Measurements from ENCODE around the gene DNPH1.

The DNPH1 gene

GRCh38 chr6:43181621-43181941 lies 47.7 kb downstream of the DNPH1 start:
- no peak for DNase-seq (ENCODE audit: low read depth)

GRCh38 chr6:43180985-43181384 lies 48.3 kb downstream of the DNPH1 start:
- DNase-seq (ENCODE audit: low read depth): no peak

GRCh38 chr6:43180058-43180457 lies 49.2 kb downstream of the DNPH1 start:
- DNase-seq (ENCODE audit: low read depth): no peak

GRCh38 chr6:43178951-43179830 lies 50.1 kb downstream of the DNPH1 start:
- DNase-seq (ENCODE audit: low read depth): no peak

- DNase-seq (ENCODE audit: low read depth): no peak
Measured at GRCh38 chr6:43178150-43178549, 51.1 kb downstream of the DNPH1 start.

GRCh38 chr6:43176423-43176786 lies 52.9 kb downstream of the DNPH1 start:
- no peak for DNase-seq (ENCODE audit: low read depth)

GRCh38 chr6:43175676-43176422 lies 53.4 kb downstream of the DNPH1 start:
- no peak for DNase-seq (ENCODE audit: low read depth)

All from stimulated activated CD8-positive, alpha-beta memory T cell treated with anti-CD3 and anti-CD28 coated beads, Interleukin-7, amount 100 ng/mL, for 24 hours (primary cell).